K562 (cell line): ENCODE results near the gene ZNF862. TPM values are rescaled to one million over a fixed set of nuclear protein-coding genes. Genes with fewer than 3 reads are reported as not detected.

Experiments used
- GABPB1 ChIP-seq: sonication (generic); formaldehyde crosslinking; IDR thresholded peaks from 2 replicates; pipeline ENCODE4 v1.8.0; 2022; ENCODE audit warnings: mild to moderate bottlenecking, missing genetic modification reagents
- MTF1 ChIP-seq: fragments of 250-450 bp; sonication (Bioruptor Pico); IDR thresholded peaks from 2 replicates; pipeline ENCODE4 v1.9.0; 2021; ENCODE audit warnings: moderate library complexity, mild to moderate bottlenecking, inconsistent platforms, borderline replicate concordance
- NCOA6 ChIP-seq: fragments of 450-650 bp; IDR thresholded peaks from 2 replicates; pipeline ENCODE4 v1.6.1; 2017; ENCODE audit warnings: mild to moderate bottlenecking
- NCOR1 ChIP-seq: fragments of 450-650 bp; IDR thresholded peaks from 2 replicates; pipeline ENCODE4 v1.6.1; 2016; ENCODE audit warnings: mild to moderate bottlenecking, moderate library complexity
- POLR2AphosphoS2 ChIP-seq: IDR thresholded peaks from 2 replicates; pipeline ENCODE4 v1.6.1; 2012; ENCODE audit warnings: low read length, improper control_type of control experiment
- SP2 ChIP-seq: IDR thresholded peaks from 2 replicates; pipeline ENCODE4 v1.6.1; 2011; ENCODE audit warnings: mild to moderate bottlenecking, low read depth, low read length, moderate library complexity; ENCODE audit not compliant: poor library complexity, severe bottlenecking; ENCODE audit errors: extremely low read depth
- WHSC1 ChIP-seq: IDR thresholded peaks from one replicate; pipeline ENCODE4 v1.6.1; 2012; ENCODE audit warnings: low read length, control low read depth, inconsistent platforms
- polyA plus RNA-seq, 8 experiments: library from polyadenylated mRNA; depleted of rRNA in 4 of 8; stranded (reverse) in 5 of 8; unstranded in 3 of 8; fragments of >200 nt; fragmentation: Nextera tagmentation in 2 of 8; fragmentation: Illumina TruSeq in 1 of 8; extraction: Ambion mirVana in 2 of 8; extraction: Trizol in 1 of 8; gene quantifications; 2 replicates each; pipeline versions ENCODE4 v1.2.1 to v1.2.3, GENCODE V29; 2011 to 2014; ENCODE audit warnings: inconsistent platforms in 1 of 8, missing spikeins in 1 of 8
- total RNA-seq, 7 experiments: library from RNA; depleted of rRNA in 6 of 7; stranded (reverse); fragments of >200 nt in 6 of 7; fragmentation: Illumina TruSeq in 2 of 7; extraction: Trizol in 2 of 7; gene quantifications; 2 replicates each; pipeline versions ENCODE4 v1.2.1 to v1.2.3, GENCODE V29; 2011 to 2021; ENCODE audit warnings: low replicate concordance in 1 of 7
- TF ChIP-seq, protein P1 (sequence below): fragments of 250-450 bp; sonication (Bioruptor Pico); IDR thresholded peaks from 2 replicates; pipeline ENCODE4 v1.5.0; 2022; ENCODE audit warnings: mild to moderate bottlenecking
- TF ChIP-seq, protein P2 (sequence below): sonication (generic); formaldehyde crosslinking; IDR thresholded peaks from 2 replicates; pipeline ENCODE4 v1.8.1; 2023; ENCODE audit warnings: mild to moderate bottlenecking, missing genetic modification reagents
- TF ChIP-seq, protein P3 (sequence below): fragments of 250-450 bp; sonication (Bioruptor Pico); IDR thresholded peaks from 2 replicates; pipeline ENCODE4 v1.5.0; 2021; ENCODE audit warnings: mild to moderate bottlenecking, moderate library complexity
- TF ChIP-seq, protein P4 (sequence below): fragments of 450-650 bp; formaldehyde crosslinking; IDR thresholded peaks from 2 replicates; pipeline ENCODE4 v1.4.0; 2022; ENCODE audit warnings: missing genetic modification characterization
- TF ChIP-seq, protein P5 (sequence below): fragments of 450-650 bp; IDR thresholded peaks from 2 replicates; pipeline ENCODE4 v1.6.1; 2017; ENCODE audit warnings: mild to moderate bottlenecking, moderate library complexity
- TF ChIP-seq, protein P6 (sequence below): fragments of 250-450 bp; sonication (Bioruptor Pico); IDR thresholded peaks from 2 replicates; pipeline ENCODE4 v1.4.0; 2020; ENCODE audit warnings: mild to moderate bottlenecking

ZNF862 gene
- total and polyA plus RNA-seq, 9 of the 15 experiments (the other 6 are each of a cell fraction or from before 2014, with no cell fraction given): 1.1 to 3.9 (median 2.6) TPM

DNA sequence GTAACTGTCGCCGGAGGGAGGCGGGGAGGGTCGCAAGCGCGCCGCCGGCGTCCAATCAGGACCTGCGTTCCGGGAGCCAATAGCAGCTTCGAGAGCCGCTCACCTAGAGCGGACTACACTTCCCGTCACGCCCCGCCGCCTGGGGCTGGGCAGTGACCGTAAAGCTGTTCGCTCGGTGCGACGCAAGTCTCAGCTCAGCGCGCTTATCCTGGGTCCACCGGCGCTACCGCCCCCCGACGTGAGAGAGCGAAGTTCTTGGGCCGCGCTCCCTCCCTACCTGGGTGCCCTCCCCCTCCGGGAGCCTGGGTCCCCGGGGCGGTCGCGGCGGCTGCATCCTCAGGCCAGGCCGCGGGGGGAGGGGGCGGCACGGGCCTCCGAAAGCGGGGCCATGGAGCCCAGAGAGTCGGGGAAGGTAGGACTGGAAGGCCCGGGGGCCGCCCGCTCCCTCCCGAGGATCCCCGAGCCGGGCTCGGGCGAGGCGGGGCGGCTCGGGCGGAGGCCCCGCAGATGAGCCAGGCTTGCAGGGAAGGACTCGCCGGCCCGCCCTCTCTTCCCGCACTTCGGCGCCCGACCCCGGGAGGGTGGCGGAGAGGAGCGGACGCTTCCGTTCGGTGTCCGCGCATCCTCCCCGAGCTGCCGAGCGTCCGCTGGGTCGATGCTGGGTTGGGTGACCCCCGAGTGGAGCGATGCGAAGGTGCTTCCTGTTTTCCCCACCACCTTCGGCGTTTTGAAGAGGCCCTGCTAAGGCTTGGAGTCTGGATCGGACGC lies at the start of gene ZNF862 (continued):
- TF ChIP-seq, protein P1, sequence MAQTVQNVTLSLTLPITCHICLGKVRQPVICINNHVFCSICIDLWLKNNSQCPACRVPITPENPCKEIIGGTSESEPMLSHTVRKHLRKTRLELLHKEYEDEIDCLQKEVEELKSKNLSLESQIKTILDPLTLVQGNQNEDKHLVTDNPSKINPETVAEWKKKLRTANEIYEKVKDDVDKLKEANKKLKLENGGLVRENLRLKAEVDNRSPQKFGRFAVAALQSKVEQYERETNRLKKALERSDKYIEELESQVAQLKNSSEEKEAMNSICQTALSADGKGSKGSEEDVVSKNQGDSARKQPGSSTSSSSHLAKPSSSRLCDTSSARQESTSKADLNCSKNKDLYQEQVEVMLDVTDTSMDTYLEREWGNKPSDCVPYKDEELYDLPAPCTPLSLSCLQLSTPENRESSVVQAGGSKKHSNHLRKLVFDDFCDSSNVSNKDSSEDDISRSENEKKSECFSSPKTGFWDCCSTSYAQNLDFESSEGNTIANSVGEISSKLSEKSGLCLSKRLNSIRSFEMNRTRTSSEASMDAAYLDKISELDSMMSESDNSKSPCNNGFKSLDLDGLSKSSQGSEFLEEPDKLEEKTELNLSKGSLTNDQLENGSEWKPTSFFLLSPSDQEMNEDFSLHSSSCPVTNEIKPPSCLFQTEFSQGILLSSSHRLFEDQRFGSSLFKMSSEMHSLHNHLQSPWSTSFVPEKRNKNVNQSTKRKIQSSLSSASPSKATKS: no peak
- TF ChIP-seq, protein P2, sequence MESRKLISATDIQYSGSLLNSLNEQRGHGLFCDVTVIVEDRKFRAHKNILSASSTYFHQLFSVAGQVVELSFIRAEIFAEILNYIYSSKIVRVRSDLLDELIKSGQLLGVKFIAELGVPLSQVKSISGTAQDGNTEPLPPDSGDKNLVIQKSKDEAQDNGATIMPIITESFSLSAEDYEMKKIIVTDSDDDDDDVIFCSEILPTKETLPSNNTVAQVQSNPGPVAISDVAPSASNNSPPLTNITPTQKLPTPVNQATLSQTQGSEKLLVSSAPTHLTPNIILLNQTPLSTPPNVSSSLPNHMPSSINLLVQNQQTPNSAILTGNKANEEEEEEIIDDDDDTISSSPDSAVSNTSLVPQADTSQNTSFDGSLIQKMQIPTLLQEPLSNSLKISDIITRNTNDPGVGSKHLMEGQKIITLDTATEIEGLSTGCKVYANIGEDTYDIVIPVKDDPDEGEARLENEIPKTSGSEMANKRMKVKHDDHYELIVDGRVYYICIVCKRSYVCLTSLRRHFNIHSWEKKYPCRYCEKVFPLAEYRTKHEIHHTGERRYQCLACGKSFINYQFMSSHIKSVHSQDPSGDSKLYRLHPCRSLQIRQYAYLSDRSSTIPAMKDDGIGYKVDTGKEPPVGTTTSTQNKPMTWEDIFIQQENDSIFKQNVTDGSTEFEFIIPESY (CRISPR knock-in tag): peak; percentile 55; the same call in 1 of the 2 replicates
- TF ChIP-seq, protein P3, sequence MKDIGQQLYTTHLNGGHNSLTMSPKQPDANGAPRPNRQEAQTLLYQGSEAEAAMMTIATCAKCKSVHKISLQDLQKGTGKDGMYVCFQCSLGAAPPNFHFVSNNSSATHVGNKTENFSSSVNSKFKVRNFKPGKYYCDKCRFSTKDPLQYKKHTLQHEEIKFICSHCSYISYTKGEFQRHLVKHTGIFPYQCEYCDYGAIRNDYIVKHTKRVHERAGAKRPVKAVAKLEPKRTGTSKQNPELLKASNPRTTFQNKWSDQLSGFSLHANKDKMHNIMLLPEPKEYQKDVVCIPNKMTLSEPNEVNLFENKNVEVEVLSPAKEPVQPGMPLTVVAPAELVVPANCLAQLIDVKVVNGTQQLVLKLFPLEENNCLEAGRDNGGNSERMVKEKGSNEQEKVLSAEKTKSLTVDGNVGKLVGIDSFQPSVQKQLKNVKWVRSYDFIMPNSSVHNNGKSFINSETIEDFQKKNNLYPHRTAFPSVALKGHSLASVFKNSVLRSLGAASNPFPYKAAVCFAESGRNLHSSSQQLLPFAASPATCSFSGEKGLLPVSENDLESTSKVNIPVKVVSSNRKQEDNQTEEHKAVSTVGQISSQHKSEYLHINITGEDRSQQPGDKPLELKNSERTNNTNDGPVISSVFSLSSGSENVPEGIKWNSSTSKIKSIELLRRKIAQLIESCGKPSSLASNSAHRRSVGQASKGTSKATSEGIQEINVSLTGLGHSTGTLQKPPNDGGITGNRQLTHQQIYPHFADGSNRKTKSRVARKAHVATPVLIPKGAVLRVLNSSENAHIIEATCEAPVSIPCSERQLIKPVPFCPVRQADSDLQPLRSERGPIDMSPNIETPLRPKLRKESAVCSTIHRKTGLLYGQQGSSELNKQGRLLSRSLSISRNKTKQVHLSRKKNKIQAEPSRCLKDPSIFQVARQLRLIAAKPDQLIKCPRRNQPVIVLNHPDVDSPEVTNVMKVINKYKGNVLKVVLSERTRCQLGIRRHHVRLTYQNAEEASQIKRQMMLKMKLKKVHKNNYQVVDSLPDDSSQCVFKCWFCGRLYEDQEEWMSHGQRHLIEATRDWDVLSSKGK (CRISPR knock-in tag): no peak
- peak; percentile 48 for TF ChIP-seq WHSC1
- no peak for TF ChIP-seq POLR2AphosphoS2
- peak; percentile 8 for TF ChIP-seq SP2
- peak; percentile 98 for TF ChIP-seq NCOA6
- TF ChIP-seq, protein P4, sequence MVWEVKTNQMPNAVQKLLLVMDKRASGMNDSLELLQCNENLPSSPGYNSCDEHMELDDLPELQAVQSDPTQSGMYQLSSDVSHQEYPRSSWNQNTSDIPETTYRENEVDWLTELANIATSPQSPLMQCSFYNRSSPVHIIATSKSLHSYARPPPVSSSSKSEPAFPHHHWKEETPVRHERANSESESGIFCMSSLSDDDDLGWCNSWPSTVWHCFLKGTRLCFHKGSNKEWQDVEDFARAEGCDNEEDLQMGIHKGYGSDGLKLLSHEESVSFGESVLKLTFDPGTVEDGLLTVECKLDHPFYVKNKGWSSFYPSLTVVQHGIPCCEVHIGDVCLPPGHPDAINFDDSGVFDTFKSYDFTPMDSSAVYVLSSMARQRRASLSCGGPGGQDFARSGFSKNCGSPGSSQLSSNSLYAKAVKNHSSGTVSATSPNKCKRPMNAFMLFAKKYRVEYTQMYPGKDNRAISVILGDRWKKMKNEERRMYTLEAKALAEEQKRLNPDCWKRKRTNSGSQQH: no peak; the same call in 1 of the 2 replicates
- no peak for TF ChIP-seq MTF1 (CRISPR knock-in tag)
- TF ChIP-seq, protein P5, sequence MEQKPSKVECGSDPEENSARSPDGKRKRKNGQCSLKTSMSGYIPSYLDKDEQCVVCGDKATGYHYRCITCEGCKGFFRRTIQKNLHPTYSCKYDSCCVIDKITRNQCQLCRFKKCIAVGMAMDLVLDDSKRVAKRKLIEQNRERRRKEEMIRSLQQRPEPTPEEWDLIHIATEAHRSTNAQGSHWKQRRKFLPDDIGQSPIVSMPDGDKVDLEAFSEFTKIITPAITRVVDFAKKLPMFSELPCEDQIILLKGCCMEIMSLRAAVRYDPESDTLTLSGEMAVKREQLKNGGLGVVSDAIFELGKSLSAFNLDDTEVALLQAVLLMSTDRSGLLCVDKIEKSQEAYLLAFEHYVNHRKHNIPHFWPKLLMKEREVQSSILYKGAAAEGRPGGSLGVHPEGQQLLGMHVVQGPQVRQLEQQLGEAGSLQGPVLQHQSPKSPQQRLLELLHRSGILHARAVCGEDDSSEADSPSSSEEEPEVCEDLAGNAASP: no peak
- no peak for TF ChIP-seq NCOR1
- peak; percentile 86 for TF ChIP-seq GABPB1 (CRISPR knock-in tag)
- TF ChIP-seq, protein P6, sequence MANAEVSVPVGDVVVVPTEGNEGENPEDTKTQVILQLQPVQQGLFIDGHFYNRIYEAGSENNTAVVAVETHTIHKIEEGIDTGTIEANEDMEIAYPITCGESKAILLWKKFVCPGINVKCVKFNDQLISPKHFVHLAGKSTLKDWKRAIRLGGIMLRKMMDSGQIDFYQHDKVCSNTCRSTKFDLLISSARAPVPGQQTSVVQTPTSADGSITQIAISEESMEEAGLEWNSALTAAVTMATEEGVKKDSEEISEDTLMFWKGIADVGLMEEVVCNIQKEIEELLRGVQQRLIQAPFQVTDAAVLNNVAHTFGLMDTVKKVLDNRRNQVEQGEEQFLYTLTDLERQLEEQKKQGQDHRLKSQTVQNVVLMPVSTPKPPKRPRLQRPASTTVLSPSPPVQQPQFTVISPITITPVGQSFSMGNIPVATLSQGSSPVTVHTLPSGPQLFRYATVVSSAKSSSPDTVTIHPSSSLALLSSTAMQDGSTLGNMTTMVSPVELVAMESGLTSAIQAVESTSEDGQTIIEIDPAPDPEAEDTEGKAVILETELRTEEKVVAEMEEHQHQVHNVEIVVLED: peak; percentile 78
